Adipose tissue (tissue), 3 donors: Measurements from ENCODE around the gene PREB. TPM values are rescaled to one million over a fixed set of nuclear protein-coding genes. Genes with fewer than 3 reads are reported as not detected.
"Not testable (repeated sequence)": the region's sequence is repeated elsewhere in the genome, so short reads cannot be mapped to it uniquely, and the experiment has no call there.

Experiments used
- H3K27ac ChIP-seq: one replicate; pipeline ENCODE4 v1.5.1; 2013; ENCODE audit warnings: low read depth, low read length
- WGBS, 3 donors: extraction: QIAGEN DNeasy Blood & Tissue Kit; methylation state at CpG; one replicate each; pipeline ENCODE4 v1.1.7; 2013; 5-methylcytosine and 5-hydroxymethylcytosine counted together
- polyA plus RNA-seq, 3 donors: library from polyadenylated mRNA; stranded (reverse); fragments of 200-250 nt; gene quantifications; one replicate each; pipeline ENCODE4 v1.2.3, GENCODE V29; 2013
- donor health status: healthy with polysubstance abuse.
- donor health status: Bipolar disorder and iron deficiency.
- donor health status: healthy.

PREB gene
- polyA plus RNA-seq, 3 donors = 51.7 to 66.5 (median 51.8) TPM

DNA sequence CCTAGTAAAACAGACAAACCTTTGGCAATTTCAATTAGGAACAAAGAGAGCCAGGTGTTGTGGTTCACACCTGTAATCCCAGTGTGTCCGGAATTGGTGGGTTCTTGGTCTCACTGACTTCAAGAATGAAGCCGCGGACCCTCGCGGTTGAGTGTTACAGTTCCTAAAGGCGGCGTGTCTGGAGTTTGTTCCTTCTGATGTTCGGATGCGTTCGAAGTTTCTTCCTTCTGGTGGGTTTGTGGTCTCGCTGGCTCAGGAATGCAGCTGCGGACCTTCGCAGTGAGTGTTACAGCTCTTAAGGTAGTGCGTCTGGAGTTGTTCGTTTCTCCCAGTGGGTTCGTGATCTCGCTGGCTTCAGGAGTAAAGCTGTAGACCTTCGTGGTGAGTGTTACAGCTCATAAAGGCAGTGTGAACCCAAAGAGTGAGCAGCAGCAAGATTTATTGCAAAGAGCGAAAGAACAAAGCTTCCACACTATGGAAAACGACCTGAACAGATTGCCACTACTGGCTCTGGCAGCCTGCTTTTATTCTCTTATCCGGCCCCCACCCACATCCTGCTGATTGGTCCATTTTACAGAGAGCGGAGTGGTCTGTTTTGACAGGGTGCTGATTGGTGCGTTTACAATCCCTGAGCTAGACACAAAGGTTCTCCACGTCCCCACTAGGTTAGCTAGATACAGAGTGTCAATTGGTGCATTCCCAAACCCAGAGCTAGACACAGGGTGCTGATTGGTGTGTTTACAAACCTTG lies 23.7 kb downstream of the PREB start:
- not testable (repeated sequence) for H3K27ac ChIP-seq
- whole genome bisulfite sequencing, 3 donors = 79 to 84% (median 82%) methylated on average over 24 of the region's 24 CpGs

DNA sequence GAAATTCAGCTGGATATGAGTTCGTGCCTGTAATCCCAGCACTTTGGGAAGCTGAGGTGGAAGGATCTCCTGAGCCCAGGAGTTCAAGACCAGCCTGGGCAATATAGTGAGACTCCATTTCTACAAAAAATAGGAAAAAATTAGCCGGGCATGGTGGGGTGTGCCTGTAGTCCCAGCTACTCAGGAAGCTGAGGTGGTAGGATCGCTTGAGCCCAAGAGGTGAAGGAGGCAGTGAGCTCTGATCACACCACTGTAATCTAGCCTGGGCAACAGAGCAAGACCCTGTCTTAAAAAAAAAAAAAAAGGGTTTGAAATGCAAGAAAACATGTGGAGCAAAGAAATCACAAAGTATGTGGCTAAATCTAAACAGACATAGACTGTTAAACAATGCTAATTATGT lies 25.4 kb downstream of the PREB start:
- no peak overlapping the region for H3K27ac ChIP-seq
- WGBS, 3 donors = 91 to 96% (median 93%) methylated on average over 3 of the region's 3 CpGs

- WGBS, 3 donors = 74 to 89% (median 88%) methylated on average over 2 of the region's 2 CpGs
- no peak overlapping the region for H3K27ac ChIP-seq
Observed at GRCh38 chr2:27108221-27108620, 26.2 kb downstream of the PREB start.

DNA sequence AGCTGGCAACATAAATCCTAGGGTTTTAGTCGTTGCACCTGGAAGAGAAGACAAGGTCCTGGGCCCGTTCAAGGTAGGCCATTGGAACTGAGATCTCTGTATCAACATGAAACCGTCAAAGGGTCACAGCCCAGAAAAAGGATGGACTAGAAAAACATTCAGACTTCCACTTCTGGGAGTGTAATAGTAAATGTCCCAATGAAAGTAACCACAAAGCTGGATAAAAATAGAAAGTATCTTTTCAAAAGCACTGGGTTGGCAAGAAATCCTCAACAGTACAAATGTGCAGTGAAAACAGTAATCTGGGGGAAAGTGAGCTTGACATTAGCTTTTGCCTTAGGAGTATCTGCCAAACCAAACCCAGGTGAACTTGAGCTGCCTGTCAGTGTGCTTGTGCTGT lies 28.5 kb downstream of the PREB start:
- WGBS, 3 donors = 60 to 72% (median 71%) methylated on average over 3 of the region's 3 CpGs
- H3K27ac ChIP-seq = no peak overlapping the region

DNA sequence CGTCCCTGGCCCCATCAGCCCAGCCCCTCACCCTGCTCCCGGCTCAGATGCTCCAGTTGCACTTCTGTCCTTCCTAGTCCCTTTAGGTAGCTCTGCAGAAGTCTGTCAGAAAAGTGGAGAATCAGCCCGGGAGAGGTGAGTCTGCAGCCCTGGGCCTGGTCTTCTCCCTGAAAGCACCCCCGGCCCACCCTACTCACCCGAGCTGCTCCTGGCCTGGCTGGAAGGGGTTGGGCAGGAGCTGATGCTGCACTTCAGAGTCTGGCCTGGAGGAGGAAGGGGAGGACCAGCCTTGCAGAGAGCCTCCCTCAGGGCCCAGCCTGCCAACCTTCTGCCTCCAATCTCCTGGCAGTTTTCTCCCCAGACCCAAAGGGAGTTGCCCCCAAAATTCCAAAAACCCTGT lies 32.1 kb downstream of the PREB start:
- 68 to 77% (median 69%) methylated on average over 5 of the region's 5 CpGs for WGBS, 3 donors

DNA sequence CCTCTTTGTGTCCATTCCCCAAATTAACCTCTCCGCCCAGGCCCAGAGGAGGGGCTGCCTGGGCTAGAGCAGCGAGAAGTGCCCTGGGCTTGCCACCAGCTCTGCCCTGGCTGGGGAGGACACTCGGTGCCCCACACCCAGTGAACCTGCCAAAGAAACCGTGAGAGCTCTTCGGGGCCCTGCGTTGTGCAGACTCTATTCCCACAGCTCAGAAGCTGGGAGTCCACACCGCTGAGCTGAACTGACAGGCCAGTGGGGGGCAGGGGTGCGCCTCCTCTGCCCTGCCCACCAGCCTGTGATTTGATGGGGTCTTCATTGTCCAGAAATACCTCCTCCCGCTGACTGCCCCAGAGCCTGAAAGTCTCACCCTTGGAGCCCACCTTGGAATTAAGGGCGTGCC lies 34.4 kb downstream of the PREB start:
- WGBS, 3 donors = 81 to 85% (median 84%) methylated on average over 10 of the region's 10 CpGs
- no peak overlapping the region for H3K27ac ChIP-seq

More for the DNA sequence above, 32.1 kb downstream of the PREB start:
- no peak overlapping the region for H3K27ac ChIP-seq

- no peak overlapping the region for H3K27ac ChIP-seq
- WGBS, 3 donors = 90 to 95% (median 95%) methylated on average over 19 of the region's 19 CpGs
Observed at GRCh38 chr2:27099334-27099955, 35.0 kb downstream of the PREB start.

- H3K27ac ChIP-seq = no peak overlapping the region
- WGBS, 3 donors = 90 to 94% (median 91%) methylated on average over 14 of the region's 14 CpGs
Observed at GRCh38 chr2:27097341-27097740, 37.1 kb downstream of the PREB start.

DNA sequence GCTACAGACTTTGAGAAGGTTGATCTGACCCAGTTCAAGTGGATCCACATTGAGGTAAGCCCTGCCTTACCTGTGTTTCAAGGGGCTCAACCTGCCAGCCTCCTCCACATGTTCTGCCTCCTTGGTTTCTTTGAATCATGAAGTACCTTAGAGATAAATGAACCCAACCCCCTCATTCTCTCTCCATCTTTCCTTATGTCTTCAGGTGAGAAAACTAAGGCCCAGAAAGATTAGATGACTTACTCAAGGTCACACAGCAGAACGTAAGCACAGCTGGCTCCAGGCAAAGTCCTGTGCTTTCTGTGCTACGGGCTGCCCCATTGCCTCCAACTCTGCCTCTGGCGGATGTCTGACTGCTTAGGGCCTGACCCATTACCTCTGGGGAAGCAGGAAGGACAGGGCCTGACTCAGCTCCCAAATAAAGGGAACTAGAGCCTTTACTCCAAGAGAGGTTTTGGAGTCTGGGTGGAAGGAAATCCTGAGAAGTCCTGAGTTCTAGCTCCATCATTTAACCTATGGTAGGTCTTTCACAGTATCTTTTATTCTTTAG lies 37.6 kb downstream of the PREB start:
- WGBS, 3 donors = 45 to 69% (median 61%) methylated on average over 3 of the region's 3 CpGs

DNA sequence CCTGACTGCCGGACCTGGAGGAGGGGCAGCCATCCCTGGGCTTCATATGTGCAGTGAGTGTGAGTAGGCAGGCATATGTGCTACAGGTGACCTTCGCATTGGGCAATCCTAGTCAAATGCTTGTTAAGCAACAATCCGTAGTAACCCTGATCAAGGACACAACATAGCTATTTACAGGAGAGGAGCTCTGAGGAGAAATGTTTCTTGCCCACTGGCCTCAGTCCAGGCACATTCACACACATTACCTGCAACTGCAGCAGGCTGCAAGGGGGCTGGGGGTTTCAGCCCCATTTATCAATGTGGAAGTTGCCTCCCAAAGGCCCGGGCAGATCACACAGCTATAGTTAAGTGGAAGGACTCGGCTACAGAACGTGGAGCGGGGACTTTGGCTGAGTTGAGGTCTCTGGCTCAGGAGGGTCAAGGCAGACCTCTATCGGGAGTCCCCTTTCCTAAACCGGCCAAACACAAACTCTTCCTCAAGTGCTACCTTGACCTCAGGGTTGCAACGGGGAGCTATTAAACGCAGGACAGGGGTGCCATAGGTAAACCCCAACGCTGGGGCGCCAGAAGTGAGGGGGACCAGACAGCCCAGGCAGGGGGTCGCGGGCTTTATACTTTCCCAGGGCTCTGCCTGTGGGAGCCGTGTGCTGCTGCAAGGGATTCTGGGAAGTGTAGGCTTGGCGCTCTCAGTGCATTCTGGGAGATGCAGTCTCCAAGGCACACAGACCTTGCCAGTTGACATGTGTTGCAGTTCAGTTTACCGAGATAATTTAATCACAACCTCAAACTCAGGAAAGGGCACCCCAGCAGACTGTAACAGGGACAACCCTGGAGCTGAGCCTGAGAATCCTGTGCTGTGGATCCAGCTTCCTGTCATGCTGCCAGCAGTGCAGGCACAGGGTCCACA lies 38.4 kb downstream of the PREB start:
- no peak overlapping the region for H3K27ac ChIP-seq
- 20 to 23% (median 23%) methylated on average over 18 of the region's 18 CpGs for WGBS, 3 donors

More for the DNA sequence above, 37.6 kb downstream of the PREB start:
- H3K27ac ChIP-seq = no peak overlapping the region

DNA sequence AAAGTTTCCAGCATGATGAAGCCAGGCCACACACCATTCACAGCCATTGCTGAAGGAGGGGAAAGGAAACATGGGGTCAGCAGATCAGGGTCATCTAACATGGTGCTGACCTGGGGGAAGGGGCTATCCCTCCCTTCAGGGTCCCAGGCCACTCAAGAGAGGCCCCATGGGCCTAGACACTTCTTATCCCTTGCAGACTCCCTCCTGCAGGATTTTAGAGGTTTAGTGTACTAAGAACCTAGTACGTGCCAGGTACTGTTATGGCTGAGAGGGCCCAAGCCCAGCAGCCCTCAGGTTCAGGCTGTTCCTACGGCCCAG lies 39.0 kb downstream of the PREB start:
- WGBS, 3 donors = 82 to 96% (median 94%) methylated on average over 2 of the region's 2 CpGs
- no peak overlapping the region for H3K27ac ChIP-seq

DNA sequence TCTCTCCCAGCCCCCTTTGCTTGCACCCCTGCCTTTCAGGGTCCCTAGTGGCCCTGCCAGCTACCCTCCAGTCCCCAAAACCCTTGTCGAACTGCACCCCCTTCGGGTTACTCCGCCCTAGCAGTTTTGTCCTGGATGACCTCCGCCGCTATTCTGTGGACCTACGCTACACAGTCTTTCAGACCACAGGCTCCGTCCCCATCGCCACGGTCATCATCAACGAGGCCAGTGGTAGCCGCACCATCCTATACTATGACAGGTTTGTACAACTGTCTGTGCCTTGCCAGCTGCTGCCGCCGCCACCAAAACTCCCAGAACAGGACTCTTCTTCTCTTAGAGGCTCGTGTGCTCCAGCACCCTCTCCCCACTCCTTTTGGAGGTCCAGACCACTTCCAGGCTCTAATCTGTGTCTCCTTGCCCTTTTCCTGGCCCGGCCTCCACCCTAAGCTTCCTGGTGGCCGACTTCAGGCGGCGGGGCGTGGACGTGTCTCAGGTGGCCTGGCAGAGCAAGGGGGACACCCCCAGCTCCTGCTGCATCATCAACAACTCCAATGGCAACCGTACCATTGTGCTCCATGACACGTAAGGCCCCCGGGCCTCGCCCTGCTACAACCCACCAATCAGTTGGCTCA lies 40.0 kb downstream of the PREB start:
- H3K27ac ChIP-seq = no peak overlapping the region
- WGBS, 3 donors = 92 to 94% (median 93%) methylated on average over 24 of the region's 24 CpGs

DNA sequence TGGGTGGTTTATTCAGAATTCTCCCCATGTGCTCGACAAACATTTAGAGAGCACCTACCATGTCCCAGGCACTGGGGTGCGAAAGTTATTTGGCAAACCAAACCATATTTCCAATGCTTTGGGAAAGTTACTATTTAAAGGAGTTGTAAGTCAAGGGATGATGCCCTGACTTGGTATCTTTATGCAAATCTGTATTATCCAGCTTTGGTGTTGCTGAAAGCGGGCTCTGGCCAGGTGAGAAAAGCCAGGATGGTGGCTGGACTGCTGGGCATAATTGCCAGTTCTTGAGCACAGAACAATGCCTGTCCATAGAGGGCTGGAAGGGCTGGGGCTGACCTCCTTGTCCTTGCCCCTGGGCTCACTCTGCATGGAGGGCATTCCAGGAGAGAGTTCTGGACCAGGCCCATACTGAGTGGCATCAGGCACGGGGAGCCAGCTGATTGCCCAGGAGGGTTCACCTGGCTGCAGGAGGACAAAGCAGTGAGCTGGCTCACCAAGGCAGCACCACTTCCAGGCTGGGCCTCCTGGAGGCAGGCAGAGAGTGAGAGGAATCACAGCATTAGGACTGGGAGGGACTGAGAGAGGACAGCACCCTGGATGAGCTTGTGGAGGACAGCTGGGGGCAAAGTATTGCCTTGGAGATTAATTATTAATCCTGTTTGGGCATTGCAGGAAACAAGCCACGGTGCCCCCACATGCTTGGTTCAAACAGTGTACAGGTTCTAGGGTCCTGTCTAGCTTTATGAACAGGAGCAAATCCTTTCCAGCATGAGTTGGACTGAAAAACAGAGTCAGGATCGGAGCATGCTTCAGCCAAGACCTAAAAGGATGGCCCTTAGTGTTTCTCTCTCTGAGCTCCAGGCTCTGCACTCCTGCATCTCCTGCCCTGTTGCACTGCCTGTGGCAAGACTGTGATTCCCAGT lies 40.7 kb downstream of the PREB start:
- 75 to 91% (median 91%) methylated on average over 6 of the region's 6 CpGs for WGBS, 3 donors

GRCh38 chr2:27092696-27093429 lies 41.6 kb downstream of the PREB start:
- no peak overlapping the region for H3K27ac ChIP-seq
- 45 to 78% (median 74%) methylated on average over 10 of the region's 10 CpGs for WGBS, 3 donors

More for the DNA sequence above, 40.7 kb downstream of the PREB start:
- no peak overlapping the region for H3K27ac ChIP-seq

GRCh38 chr2:27091746-27092695 lies 42.4 kb downstream of the PREB start:
- WGBS, 3 donors = 75 to 82% (median 78%) methylated on average over 25 of the region's 25 CpGs
- H3K27ac ChIP-seq = no peak overlapping the region
